Measurements from ENCODE around the gene SEMA3C.

SEMA3C gene

DNA sequence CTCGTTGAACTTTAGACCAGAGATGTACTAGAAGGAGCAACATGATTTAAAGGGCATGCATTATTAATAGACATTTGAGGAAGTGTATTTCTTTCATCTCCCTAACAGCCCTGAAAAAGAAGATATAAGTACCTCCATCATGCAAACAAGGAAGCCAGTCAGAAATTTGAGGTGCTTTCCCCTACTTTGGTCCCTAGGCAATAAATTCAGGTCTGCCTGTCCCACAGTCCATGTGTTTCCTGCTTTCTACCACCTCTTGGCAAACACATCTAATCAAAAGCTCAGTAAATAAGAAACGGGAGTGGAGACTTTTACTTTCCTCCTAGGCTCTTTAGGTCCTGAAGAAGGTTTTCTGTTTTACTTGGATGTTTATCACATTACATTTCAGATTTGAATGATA, 5.2 kb upstream of the SEMA3C start:
- no peak for DNase-seq

DNA sequence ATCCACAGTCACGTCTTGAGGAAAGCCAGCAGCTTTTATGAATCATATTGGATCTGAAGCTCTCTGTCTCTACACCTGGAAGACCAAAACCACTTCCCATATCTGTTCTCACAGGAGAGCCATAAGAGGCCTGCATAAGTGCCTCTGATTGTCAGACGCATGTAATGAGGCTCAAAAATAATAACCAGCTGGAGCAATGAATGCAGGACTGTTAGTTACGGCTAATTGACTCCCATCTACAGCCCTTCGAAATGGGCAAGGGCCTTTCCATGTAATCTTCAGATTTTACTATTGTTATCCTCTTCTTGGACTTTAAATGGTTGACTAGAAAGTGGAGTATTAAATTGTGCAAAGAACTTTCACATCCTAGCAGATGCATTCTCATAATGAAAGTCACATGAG, 4.4 kb upstream of the SEMA3C start:
- DNase-seq: no peak

DNA sequence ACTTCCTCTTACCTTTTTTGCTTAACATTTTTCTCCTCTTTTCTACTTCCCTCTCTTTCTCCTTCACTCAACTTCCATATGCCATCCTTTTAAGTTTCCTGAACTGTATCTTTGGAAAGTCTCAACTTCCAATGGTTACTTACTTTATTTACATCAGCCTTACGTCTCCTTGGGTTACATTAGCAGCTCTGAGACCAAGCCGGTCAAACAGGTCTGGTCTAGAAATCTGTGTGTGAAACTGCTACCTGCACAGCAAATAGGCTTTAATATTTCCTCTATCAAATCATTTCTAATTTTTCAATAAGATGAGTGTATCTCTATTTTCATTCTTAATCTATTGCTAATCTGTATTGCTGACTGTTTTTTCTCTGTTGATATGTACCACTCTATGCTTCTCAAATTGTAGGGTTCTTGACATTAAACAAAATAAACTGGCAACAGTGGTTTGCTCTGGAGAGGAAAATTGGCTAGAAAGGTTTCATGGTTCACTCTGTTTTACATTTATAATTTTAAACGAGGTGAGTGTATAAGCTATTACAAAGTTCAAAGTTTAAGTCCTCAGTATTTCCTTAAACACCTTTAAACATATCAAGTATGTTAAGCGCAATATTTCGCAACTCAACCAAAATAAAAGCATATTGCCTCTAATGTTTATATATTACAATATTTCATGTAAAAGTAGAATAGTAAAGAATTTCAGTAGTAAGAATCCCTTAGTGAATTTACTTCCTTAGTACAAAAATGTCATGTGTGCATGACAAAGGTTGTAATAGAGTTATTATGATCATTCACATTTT, 3.6 kb upstream of the SEMA3C start:
- no peak for DNase-seq

DNA sequence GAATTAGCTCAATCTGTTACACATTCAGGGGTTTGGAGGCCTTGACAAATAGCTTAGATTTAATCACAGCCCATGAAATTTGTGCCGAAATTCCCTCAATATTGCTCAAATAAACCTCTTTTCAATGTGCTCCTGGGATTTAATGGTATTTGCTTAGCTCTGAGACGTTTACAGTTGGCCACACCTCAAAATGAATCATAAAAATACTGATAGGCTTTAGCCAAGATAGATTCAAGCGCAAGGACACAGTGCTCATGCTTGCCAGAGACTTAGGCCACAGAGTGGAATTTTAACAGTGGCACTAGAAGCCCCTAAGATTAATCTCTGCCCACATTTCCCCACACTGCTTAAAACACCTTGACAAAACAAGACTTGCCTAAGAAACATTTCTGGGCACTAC, 2.3 kb upstream of the SEMA3C start:
- no peak for DNase-seq

DNA sequence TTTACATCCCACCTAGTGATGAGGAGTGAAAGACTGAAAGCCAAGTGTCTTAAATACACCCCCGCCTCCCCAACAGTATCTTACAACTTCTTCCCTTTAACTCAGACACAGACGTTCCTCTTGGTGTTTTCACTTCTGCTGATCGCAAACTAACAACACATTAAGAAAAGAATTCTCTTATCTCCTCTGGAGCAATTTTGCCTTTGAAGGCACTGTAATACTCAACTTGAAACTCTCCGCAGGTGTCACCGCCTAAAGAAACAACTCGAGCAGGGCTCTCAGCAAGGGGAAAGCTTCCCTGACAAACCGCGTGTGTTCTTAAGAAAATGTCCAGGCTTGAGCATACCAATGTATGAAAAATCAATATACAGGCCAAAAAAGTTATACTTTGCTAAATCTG, 452 bp downstream of the SEMA3C start:
- DNase-seq: no peak

DNA sequence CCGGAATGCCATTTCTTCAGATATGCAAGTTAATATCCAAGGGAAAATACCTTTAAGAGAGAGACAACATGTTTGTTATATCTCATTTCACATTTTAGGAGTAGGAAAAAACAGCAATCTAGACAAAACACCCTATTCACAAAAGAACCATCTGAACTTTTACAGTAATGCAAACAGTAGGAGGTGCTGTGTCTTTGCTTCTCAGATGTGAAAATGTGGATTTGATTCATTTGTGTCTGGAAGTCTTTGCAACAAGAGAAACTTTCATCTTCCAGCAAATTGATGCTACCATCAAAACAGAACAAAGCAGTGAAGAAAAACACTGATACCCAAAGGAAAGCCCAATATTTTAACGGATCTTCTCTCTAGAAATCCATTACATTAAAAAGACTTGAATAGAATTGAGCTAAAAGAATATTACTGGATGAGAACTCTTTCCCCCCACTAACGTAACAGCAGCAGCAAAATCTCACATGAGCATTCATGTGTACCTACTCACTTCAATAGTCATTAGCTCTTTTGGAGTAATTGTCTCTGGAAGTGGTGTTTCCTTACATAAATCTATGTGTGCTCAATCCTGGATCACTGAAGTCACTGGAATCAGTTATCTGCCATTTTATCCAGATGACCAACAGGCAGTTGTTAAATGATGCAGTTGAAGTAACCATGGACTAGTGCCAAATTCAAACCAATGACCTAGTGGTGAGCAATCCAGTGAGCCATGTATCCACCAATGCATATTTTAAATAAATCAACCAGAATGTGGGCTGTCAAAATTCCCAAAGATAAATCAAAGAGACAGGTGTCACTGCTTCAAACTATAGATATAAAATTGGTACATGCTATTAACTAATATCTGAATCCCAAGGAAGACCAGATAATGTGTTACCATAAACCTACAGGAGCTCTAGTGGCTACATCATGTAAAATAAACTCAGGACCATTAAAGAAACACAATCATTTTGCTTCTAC, 1.8 kb downstream of the SEMA3C start:
- no peak for DNase-seq

DNA sequence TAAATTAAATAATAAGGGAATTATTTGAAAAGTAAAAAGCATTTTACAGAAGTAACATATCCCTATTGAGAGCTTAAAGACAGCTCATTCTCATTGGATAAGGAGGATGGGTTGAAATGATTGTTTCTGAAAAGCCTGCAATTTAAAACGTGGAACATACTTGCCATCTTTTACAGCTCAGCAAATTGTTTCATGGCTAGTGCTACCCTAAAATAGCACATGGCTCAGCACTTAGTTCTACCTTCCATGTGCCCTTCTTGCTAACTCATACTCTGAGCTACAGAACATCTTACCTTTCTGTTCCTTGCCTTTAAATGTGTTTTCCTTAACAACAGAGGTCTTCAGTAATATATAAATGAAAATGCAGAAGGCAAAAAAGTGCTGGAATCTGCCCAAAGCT, 8.6 kb downstream of the SEMA3C start:
- DNase-seq: no peak

DNA sequence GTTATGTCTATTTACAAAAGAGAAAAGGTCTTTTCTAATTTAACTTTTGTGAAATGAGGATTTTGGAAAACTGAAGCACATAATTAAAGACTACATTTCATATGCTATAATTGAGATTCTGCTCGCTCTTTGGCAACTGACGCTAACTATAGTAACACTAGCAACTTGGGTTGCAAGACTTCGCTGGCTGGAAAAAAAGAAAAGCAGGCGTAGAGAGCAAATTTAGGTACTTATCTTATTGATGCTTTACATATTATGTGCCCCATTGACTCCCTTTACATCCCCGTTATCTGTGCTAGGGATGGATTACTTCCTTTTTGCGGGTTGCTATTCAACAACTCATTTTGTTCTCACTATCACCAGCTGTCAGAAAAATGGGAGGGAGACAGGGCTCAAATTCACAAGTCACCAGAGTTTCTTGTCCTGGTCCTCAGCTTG, 10.5 kb downstream of the SEMA3C start:
- no peak for DNase-seq

DNA sequence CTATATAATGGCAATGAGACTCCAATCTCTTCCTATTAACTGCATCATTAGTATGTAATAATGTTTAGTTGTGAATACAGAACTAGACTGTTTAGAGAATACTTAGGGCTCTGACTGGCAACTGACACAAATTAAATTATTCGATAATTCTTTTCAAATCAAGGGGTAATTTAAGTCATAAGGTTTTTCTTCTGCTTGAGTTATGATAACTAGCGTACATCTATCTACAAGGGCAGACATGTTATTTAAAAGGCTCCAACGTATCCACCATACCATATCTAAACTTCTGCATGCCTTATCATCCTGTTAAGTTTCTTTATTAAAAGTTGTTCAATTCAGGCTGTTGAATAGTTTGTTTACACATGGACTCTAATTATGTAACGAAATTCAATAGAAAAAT, 11.2 kb downstream of the SEMA3C start:
- DNase-seq: no peak

DNA sequence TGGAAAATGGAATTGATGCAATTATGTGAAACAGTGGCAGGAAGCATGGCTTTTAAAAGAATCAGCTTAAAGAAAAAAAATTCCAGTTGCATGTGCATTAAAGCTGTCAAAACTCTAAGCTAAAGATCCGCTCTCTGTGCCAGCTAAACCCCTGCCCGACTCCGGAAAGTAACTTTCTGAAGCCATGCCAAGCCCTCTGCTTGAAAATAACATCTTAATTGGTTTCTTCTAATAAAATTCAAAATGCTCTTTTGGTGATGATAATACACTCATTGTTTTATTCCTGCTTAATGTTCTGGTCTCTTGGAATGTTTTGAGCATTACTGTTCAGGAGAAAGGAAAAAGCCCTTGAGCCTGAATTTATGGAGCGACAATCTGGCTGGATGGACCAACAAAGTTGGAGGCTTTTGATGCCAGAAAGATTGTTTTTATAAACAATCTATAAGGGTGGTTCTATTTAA, 11.7 kb downstream of the SEMA3C start:
- DNase-seq: no peak

DNA sequence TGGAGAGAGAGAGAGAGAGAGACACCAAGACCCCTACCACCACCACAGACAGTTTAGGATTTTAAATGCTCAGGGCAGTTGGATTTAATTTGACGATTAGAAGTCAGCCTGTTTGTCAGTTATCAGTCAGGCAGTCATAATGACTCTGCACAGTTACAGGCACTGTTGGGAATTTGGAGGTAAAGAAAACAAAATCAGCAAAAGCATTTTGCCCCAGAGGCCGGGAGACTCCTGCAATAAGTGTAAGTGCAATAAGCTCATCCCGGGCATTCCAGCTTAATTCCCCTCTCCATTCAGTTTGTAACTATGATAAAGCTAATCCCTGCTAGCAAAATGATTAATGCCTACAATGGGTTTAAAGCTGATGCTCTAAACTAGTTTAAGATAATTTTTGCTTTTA, 13.5 kb downstream of the SEMA3C start:
- no peak for DNase-seq

DNA sequence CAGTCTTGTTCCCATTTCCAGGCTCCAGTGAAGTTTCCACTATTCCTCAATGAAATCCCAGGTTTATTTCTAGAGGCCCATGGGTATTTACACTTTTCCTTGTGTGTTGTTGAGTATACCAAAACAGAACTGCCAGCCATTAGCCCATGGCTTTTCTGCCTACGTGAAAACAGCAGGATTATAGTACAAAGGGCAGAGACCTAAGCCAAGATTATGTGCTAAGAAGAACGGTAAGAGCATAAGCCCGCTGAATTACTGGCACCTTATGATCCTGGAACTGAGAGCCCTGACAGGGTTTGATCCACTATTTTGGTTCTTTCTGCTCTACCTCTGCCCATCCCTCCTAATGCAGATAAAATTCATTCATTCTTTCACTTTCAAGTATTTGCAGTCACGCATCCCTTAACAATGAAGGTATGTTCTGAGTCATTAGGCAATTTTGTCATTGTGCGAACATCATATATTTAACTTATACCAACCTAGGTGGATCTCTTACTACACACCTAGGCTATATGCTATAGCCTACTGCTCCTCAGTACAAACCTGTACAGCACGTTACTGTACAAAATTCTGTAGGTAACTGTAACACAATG, 16.0 kb downstream of the SEMA3C start:
- no peak for DNase-seq

DNA sequence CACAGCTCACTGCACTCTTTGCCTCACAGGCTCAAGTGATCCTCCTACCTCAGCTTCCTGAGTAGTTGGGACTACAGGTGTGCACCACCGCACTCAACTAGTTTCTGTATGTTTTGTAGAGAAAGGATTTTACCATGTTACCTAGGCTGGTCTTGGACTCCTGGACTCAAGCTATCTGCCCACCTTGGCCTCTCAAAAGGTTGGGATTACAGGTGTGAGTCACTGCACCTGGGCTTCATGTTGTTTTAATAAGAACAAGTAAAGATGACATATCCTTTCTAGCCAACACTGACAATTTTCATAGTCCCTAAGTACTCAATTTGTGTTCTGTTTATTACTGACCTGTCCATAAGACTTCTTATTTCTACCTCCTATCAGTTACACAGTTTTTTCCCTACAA, 16.8 kb downstream of the SEMA3C start:
- no peak for DNase-seq

DNA sequence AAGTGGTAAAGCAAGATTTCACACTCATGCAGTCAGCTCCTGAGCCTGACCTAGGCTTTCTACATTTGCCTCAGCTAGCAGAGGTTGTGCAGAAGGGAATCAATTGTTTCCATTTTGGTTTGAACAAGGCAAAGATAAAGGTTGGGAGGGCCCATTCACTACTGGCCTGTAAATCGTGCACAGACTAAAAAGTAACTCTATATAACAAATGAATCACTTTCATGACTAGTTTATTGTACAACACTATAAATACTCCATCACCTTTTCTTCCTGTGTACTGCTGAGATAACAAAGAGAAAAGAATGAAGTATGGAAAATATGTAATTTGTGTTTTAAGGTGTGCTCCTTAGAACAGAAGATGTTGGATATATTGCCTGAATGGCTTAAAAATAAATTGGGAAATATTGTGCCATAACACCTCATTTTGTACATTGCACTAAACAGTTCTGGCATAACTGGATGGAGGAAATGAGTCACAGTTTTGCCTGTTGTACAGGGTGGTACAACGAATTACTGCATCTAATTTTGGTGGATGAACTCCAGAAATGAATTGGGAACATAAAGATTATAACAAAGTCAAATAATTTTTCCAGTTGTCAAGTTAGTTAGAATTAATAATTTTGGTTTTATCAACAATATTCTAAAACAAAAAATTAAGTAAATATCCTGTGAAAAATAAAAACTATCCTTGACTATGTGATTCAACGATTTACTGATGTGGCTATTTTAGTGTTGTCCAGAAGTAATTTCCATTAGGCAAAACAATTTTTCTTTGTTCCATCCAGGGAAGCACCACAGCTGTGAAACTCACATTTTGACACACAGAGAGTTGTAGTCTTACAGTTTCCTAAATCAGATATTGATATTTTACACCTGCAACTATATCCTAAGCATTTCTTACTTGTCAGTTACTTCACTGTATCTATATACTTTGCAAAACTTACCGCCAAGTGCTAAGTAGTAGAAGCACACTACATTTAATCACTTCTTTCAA, 18.0 kb downstream of the SEMA3C start:
- DNase-seq: no peak

DNA sequence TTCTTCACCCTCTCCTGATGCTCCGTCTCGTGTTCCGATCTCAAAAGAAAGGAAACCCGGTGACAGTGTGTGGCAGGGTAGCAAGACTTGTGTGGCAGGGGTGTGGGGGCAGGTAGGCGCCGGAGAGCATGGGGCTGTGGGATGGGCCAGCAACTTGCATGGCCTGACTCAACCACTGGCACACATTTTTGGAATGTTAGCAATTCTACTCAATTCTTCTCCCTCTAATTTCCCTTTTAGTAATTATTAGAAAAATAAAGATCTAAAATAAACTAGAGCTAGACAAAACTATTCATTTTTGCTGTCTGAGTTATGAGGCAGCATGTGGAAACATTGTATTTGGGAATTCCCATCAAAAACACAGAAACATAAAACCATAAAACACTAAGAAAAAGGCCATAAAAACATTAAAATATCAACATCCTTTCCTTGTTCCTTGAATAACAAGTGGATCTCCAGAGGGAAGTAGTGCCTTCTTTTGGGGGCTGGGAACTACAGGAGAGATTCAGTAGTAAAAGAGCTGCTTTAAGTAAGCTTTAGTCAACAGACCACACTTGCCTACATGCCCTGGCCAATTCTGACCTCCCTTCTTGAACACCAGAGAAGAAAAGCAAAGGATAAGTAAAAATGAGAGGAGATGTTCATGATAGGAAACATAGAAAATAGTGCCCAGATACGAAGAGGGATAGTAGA, 21.8 kb downstream of the SEMA3C start:
- DNase-seq: no peak

DNA sequence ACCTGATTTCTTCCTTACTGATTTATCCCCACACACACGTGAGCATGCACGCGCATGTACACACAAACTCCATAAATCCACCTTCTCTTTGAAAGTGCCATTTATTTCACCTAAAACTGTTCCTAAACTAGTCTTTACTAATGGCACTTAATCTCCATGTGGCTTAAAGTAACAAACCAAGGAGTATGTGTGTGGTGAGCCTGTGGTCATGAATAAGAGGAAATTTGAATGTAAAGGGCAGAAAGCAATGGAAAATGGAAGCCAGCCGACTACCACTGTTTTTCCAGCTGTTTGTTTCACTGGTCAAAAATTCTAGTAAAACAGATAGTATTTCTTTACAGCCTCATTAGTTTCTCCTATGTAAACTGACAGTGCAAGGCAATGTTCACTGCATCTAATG, 23.8 kb downstream of the SEMA3C start:
- DNase-seq: no peak

DNA sequence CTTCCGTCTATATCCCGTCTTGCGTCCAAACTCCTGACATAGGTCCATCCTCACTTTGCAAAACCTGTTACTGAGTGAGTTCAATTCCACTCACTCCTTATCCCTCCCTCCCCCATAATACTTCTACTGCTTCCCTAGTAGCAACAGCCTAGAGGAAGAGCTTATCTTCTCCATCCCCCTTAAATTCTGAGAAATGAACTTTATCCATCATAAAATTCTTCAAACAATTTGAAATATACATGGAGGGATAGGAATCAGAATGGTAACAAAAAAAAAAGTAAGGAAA, 27.6 kb downstream of the SEMA3C start:
- no peak for DNase-seq

DNA sequence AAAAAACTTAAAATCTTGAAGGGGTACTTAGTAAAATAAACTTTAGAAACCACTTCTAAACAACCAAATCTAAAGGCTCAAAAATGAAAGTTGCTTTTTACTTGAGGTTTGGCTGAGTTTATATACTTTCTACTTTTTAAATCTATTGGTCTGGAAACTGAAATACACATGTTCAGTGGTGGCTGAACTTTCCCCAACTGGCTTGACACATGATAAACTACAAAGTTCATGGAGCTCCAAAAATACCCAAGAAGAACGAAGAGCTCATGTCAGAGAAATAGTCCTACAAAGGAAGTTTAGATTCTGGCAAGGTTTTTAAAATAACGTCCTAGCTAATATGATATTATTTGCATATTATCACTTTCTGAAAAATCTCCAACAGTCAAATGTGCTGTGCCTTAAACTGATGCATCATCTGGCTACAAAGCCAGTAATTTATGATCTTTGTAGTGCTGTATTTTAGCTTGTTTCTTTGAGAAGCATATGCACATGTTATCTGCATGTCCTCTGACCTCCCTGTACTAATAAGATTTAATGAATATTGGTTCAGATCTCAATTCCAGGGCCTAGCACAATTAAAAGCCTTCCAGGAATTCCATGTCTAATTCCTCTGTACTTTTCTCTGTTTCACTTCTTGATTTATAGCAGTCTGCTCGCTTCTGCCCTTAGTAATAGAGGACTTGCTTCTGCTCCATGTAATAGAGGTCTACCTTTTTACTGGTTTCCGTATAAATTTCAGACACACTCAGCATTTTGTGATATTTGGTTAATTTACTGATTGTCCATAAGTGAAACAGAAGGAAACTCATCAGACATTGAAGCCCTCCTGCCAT, 28.2 kb downstream of the SEMA3C start:
- no peak for DNase-seq

DNA sequence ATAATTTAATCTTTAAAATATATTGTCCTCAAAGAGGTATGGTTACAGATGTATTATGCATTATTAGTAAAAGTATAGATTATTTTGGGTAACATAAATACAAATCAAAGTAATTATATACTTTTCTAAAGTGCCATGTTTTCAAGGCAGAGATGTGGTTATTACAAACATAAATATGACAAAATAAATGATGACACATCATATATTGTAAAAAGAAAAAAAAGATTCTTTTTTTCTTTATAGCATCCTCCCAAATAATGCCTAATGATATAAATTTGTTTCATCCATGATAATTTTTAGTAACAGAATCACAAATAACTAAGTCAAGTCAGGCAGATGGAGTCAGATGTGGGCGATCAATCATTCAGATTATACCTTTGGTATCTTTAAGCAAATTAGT, 29.3 kb downstream of the SEMA3C start:
- no peak for DNase-seq

DNA sequence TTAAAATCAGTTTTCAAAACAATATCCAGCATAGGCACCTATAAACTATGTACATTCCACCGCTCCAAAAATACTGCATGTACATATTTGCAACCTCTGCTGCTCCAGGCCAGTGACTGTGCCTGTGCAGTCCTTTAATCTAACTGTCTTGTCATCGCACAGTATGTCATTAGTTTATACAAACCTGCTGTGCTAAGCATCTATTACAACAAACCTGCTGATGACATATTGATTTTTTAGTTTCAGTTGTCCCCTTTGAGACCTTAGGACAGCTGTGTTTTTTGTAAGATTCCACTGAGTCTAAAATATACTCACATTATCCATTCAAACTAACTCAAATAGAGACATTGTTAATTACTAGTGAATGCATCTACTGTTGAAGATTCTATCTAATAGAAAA, 33.1 kb downstream of the SEMA3C start:
- DNase-seq: no peak

Data from right forelimb (tissue), 1 donor.